ENCODE measurements around the gene RNF31. TPM values are rescaled to one million over a fixed set of nuclear protein-coding genes. Genes with fewer than 3 reads are reported as not detected.

RNF31 gene
- total and polyA plus RNA-seq, 4 donors = 31.7 to 82.4 (median 61.4) TPM

GRCh38 chr14:24151404-24152080, 4.2 kb downstream of the RNF31 start:
- no peaks in the 10 kb centered on the region for H3K9me3 ChIP-seq (ENCODE audit: control insufficient read depth in 4 of 4, insufficient read depth in 3 of 4, low read length in 3 of 4)
- H3K27me3 ChIP-seq (ENCODE audit: control insufficient read depth in 3 of 3, insufficient read depth in 3 of 3, low read length in 2 of 3) = no peaks in the 10 kb centered on the region
- H3K9ac ChIP-seq (ENCODE audit: insufficient read depth in 1 of 2, low read length in 2 of 2) = no peak overlapping the region
- 93 to 95% methylated on average over 16 of the region's 16 CpGs for WGBS, 2 donors
- no peak overlapping the region for H3K27ac ChIP-seq (ENCODE audit: low read depth in 1 of 2, low read length in 1 of 2)
- H3K4me1 ChIP-seq (ENCODE audit: control insufficient read depth in 5 of 5, insufficient read depth in 5 of 5, low read length in 5 of 5) = peaks cover 0 to 11% (median 4%) of the 10 kb centered on the region in 5 donors
- no peak overlapping the region for H3K4me3 ChIP-seq
- no peak for TF ChIP-seq CTCF (IDR thresholded peaks at IDR 0.05; ENCODE audit: control extremely low read depth, extremely low read depth)
- H3K36me3 ChIP-seq (ENCODE audit: control insufficient read depth in 4 of 4, insufficient read depth in 4 of 4, low read length in 4 of 4) = peaks cover 27 to 47% (median 32%) of the 10 kb centered on the region in 4 donors
- DNase-seq (no peak), ATAC-seq (ENCODE audit: insufficient read depth, low FRiP score) (no peak)

GRCh38 chr14:24155100-24155499, 7.8 kb downstream of the RNF31 start:
- H3K9me3 ChIP-seq (ENCODE audit: control insufficient read depth in 4 of 4, insufficient read depth in 3 of 4, low read length in 3 of 4) = no peaks in the 10 kb centered on the region
- no peak for TF ChIP-seq CTCF (IDR thresholded peaks at IDR 0.05; ENCODE audit: control extremely low read depth, extremely low read depth)
- H3K9ac ChIP-seq (ENCODE audit: insufficient read depth in 1 of 2, low read length in 2 of 2) = no peak overlapping the region
- no peak overlapping the region for H3K4me3 ChIP-seq
- no peaks in the 10 kb centered on the region for H3K27me3 ChIP-seq (ENCODE audit: control insufficient read depth in 3 of 3, insufficient read depth in 3 of 3, low read length in 2 of 3)
- ATAC-seq (ENCODE audit: insufficient read depth, low FRiP score) (no peak), DNase-seq (no peak)
- H3K27ac ChIP-seq (ENCODE audit: low read depth in 1 of 2, low read length in 1 of 2) = peak overlapping the region in 1 of 2 donors; percentile 8
- peaks cover 0 to 2% (median 0%) of the 10 kb centered on the region in 5 donors for H3K4me1 ChIP-seq (ENCODE audit: control insufficient read depth in 5 of 5, insufficient read depth in 5 of 5, low read length in 5 of 5)
- H3K36me3 ChIP-seq (ENCODE audit: control insufficient read depth in 4 of 4, insufficient read depth in 4 of 4, low read length in 4 of 4) = peaks cover 31 to 54% (median 42%) of the 10 kb centered on the region in 4 donors
- WGBS, 2 donors = 95 to 98% methylated on average over 10 of the region's 10 CpGs

- TF ChIP-seq CTCF (IDR thresholded peaks at IDR 0.05; ENCODE audit: control extremely low read depth, extremely low read depth) = no peak
- Histone ChIP-seq H3K27ac (ENCODE audit: low read depth in 1 of 2, low read length in 1 of 2) (no peak overlapping the region), H3K4me1 (ENCODE audit: control insufficient read depth in 5 of 5, insufficient read depth in 5 of 5, low read length in 5 of 5) (peaks cover 0 to 11% (median 2%) of the 10 kb centered on the region in 5 donors), H3K9ac (ENCODE audit: insufficient read depth in 1 of 2, low read length in 2 of 2) (no peak overlapping the region), H3K4me3 (no peak overlapping the region), H3K27me3 (ENCODE audit: control insufficient read depth in 3 of 3, insufficient read depth in 3 of 3, low read length in 2 of 3) (no peaks in the 10 kb centered on the region), H3K9me3 (ENCODE audit: control insufficient read depth in 4 of 4, insufficient read depth in 3 of 4, low read length in 3 of 4) (no peaks in the 10 kb centered on the region), H3K36me3 (ENCODE audit: control insufficient read depth in 4 of 4, insufficient read depth in 4 of 4, low read length in 4 of 4) (peaks cover 24 to 38% (median 30%) of the 10 kb centered on the region in 4 donors)
- no peak for ATAC-seq (ENCODE audit: insufficient read depth, low FRiP score)
- 93 to 94% methylated on average over 1 of the region's 1 CpG for WGBS, 2 donors
- DNase-seq = no peak
These were observed 9.5 kb downstream of the RNF31 start for GRCh38 chr14:24156840-24157239.

Data from lung (tissue), 12 donors.